HG03457 (cell line): Measurements from ENCODE around the gene KCNQ5.
A peak's percentile ranks its signal among the peaks of the same experiment; 100 is the strongest.
"Not testable (repeated sequence)": the region's sequence is repeated elsewhere in the genome, so short reads cannot be mapped to it uniquely, and the experiment has no call there.

Source experiments
- ATAC-seq: cut with Tn5 transposase; IDR thresholded peaks from one replicate; pipeline ENCODE4 v1.9.1; 2021; ENCODE audit warnings: moderate number of reproducible peaks; ENCODE audit not compliant: unreplicated experiment

Gene KCNQ5

DNA sequence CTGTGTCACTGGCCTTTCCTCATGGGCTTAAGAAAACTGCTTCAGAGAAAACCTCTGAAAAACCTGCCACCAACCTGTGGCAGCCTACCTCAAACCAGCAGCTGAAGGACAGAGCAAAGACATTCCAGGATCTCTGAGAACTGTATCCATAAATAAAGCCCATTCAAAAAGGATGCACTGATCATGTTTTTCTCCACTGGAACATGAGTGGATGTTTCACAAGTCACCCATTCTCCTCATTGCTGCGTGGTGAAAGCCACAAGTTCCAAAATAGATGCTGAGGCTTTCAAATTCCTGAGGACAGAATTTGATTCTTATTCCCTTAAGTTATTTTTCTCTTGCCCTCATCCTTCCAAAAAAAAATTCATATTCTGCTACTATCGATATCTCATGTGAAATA lies 322.8 kb downstream of the KCNQ5 start:
- ATAC-seq: no peak

DNA sequence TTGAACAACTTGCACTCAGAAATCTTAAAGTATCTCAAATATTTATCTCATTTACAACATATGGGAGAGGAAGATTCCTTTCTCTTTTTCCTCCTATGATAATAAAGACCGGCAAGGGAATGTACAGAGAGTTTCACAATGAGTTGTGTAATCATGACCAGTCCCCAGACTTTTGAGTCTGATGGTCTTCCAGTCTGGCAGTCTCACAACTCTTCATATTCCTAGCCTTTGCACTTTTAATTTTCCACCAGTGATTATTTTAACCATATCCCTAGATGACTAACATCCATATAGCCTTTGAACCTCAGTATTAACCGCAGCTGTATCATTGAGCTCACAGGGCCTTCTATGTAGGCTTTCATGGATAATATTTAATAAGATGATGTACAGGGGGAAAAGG lies 324.9 kb downstream of the KCNQ5 start:
- no peak for ATAC-seq

DNA sequence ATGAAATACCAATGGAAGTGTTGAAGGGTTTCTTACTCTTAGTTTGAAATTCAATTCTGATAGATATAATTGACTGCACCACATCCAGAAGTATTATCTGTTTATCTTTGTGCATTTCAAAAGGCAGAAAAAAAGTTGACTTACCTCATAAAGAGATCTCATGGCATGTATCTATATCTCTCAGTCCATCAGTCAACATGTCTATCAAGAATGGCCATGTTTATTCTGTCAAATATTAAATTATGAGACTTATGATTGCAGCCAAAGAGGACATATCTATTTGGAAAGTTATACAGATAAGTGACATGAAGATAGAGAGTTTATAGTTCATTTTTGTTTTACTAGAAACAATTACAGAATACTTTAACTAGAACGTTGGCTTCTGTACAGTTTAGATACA lies 325.7 kb downstream of the KCNQ5 start:
- no peak for ATAC-seq

DNA sequence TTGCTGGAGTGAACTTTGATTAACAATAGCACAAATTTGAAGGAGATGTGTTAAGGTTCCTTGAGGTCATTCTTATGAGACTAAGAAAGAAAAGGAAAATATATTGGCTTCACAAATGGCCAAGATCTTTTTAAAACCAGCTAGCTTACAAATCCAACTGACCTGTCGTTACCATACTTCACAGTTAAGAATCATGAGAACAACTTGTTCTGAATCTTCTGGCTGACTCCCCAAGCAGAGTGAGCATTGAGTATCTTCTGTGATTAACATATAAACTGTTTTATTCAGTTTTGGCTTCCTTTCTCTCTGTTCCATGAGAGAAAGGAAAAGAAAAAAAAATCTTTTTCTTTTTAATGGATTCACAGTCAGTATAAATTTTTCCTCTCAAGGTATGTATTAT lies 326.3 kb downstream of the KCNQ5 start:
- ATAC-seq: no peak

DNA sequence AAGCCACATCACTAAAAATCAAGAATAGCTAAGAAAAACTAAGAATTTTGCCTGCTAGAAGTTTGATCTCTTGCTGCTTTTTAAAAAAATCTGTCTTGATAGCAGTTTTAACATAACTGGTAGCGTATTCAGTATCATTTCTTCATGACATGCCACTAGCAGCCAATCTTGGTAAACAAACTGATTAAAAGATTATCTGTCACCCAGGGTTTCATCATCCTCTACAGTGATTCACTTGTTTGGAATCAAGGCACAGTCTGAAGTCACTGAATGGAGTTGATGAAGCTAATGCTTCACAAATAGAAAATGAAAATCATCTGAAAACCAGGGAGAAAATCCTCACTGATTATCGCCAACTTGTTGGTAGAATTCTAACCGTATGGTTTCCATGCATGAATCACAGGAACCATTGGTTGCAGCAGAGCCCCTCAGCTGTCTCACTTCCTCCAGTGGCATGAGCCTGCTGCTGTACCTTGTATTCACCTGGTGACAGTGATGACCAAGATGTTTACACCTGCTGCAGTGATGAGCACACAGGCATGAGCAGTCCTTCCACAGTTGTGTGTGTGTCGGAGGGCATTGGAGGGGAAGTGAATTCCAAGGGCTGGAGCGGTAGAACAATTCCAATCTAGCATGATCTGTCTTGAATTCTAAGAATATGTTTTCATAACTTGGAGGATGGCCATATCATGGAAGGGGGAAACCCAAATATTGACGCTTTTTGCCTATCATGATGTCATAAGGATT lies 328.4 kb downstream of the KCNQ5 start:
- no peak for ATAC-seq

- ATAC-seq: no peak
Observed at GRCh38 chr6:72952808-72953630, 331.2 kb downstream of the KCNQ5 start.

GRCh38 chr6:72953971-72954381 lies 332.1 kb downstream of the KCNQ5 start:
- no peak for ATAC-seq

DNA sequence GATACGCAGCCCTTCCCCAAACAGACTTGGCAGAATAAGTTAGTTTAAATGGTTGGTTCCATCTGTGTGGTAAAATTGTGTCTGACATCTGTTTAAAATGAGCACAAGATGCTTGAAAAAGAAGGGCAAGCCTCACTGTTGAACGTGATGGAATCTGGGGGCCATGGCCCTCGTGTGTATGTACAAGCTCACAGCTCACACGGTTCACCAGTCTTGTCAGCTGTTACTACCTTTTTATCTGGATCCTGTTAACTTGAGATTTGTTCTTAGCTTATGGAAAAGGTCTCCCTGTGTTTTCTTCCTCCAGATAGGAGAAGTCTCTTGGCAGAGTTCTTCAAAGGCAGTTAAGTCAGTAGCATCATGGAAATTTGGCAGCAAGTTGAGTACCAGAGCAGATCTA lies 332.9 kb downstream of the KCNQ5 start:
- ATAC-seq: no peak

- no peak for ATAC-seq
Observed at GRCh38 chr6:72955666-72956065, 333.8 kb downstream of the KCNQ5 start.

DNA sequence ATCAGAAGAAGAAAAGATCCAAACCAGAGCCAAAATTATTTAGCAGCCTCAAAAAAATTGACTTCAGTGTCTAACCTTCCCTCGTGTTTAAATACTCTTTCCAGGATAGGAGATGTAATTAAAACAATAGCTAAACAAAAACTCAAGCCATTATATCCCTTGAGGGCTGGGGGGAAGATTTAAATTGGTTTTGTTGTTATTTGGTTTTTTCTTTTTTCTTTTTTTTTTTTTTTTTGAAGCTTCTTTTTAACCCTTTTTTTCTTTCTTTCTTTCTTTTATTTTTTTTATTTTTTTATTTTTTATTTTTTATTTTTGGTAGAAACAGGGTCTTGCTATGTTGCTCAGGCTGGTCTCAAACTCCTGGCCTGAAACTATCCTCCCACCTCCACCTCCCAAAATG lies 334.4 kb downstream of the KCNQ5 start:
- ATAC-seq: no peak

- no peak for ATAC-seq
Observed at GRCh38 chr6:72959821-72960220, 338.0 kb downstream of the KCNQ5 start.

GRCh38 chr6:72963946-72964345 lies 342.1 kb downstream of the KCNQ5 start:
- ATAC-seq: no peak

GRCh38 chr6:72966628-72967280 lies 344.9 kb downstream of the KCNQ5 start:
- ATAC-seq: no peak

- ATAC-seq: no peak
Observed at GRCh38 chr6:72967329-72967728, 345.5 kb downstream of the KCNQ5 start.

DNA sequence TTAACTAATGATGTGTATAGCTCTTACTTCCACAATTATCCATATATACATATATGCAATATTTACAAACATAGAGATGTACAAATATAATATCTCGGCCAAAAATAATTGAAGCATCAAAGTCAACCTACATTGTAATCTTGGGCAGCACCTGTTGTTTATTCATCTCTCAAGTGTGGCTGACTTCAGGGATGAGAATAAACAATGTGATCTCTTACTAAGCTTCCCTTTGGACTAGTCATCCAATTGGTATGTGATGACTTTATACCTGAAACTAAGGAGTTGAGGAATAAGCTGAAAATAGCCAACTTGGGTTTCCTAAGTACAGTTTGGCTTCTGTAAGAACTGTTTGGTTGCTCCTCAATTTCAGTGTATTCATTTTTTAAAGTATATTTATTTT lies 346.8 kb downstream of the KCNQ5 start:
- ATAC-seq: no peak

- ATAC-seq: no peak
Observed at GRCh38 chr6:72969666-72970065, 347.8 kb downstream of the KCNQ5 start.

DNA sequence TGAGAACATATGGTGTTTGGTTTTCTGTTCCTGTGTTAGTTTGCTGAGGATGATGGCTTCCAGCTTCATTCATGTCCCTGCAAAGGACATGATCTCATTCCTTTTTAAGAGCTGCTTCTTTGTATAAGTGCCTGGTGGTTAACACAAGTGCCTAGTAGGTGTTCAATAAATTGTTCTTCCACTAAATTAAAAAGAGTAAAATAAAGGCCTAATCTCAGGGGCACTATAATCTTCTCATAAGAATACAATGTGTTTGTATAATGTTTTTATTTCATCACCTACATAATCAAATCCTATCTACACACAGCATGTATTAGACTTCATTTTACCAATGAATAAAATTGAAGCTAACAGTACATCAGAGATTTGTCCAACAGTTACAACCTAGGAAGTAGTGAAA lies 350.7 kb downstream of the KCNQ5 start:
- ATAC-seq: no peak

- no peak for ATAC-seq
Observed at GRCh38 chr6:72974276-72974675, 352.4 kb downstream of the KCNQ5 start.

DNA sequence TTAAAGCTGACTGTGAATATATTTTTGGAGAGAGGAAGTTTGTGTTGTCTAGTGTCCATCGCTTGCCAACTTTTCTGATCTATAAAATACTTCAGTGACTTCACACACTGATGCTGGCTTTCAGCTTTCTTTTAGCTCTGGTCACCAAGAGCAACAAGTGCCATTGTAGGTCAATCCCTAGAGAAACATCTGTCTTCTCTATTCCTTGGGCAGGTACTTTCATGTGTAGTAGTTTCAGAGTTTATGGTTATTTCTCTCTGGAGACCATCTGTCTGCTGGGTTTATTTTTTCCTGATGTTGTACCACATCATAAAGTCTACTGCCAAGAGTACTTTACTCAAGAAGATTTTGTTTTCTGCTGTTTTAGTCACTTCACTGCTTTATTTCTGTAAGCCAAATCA lies 353.5 kb downstream of the KCNQ5 start:
- ATAC-seq: peak; percentile 61

DNA sequence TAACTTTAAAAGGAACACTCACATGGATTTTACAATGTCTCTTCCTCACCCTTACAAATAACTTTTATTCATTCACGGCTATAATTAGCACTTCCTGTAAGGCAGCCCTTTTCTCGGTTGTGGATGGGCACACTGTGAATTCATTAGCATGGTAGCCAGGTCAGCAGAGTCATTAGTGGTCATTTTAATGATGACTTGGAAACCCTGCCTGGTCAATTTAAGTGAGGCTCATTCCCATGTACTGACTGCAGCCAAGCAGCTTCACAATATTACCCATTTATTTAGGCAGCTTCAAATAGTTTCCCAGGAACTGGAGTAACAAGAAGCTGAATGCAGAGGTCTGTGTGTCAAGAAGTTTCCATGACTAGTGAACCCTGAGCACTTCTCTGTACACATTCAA lies 354.6 kb downstream of the KCNQ5 start:
- ATAC-seq: no peak

DNA sequence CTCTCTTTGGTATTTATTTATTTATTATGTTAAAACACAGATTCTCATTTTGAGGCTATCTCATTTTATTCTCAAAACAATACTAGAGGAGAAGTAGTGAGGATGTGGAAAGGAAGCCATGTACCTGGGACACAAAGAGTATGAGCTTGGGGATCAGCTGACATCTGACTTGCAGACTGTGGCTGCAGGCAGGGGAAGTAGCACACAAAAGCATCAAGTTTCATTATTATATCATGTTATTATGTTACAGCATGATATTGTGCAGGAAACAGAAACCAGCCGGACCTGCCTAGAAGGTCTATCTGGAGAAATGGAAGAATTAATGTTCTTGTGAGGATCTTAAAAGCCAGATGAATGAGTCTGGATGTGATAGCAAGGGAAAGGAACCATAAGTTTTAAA lies 355.2 kb downstream of the KCNQ5 start:
- peak; percentile 77 for ATAC-seq

GRCh38 chr6:72978808-72979207 lies 356.9 kb downstream of the KCNQ5 start:
- ATAC-seq: not testable (repeated sequence)
